ENCODE measurements around the gene SPATA13.

SPATA13 gene

DNA sequence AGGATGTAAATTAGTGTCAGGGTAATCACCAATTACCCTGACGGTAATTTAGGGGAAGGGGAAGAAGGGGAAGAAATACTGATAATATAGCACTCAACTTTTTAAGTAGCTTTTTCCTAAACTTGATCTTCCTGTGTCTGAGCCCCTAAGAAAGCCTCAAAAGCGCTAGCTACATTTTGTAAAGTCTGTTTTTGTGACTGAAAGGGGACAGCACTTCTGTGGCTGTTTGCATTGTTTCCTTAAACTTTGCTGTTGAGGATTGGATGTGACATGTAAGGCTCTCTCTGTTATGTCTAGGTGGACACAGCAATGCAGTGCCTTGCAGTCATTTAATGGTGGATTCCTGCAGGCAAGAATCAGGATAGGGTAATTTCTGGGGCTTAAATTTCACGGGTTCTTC, 42.8 kb downstream of the SPATA13 start:
- TF ChIP-seq, protein P1, sequence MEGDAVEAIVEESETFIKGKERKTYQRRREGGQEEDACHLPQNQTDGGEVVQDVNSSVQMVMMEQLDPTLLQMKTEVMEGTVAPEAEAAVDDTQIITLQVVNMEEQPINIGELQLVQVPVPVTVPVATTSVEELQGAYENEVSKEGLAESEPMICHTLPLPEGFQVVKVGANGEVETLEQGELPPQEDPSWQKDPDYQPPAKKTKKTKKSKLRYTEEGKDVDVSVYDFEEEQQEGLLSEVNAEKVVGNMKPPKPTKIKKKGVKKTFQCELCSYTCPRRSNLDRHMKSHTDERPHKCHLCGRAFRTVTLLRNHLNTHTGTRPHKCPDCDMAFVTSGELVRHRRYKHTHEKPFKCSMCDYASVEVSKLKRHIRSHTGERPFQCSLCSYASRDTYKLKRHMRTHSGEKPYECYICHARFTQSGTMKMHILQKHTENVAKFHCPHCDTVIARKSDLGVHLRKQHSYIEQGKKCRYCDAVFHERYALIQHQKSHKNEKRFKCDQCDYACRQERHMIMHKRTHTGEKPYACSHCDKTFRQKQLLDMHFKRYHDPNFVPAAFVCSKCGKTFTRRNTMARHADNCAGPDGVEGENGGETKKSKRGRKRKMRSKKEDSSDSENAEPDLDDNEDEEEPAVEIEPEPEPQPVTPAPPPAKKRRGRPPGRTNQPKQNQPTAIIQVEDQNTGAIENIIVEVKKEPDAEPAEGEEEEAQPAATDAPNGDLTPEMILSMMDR (conservative IDR thresholded peaks at IDR 0.05), result no peak
- peak overlapping the region; percentile 86 for H3K27ac ChIP-seq

DNA sequence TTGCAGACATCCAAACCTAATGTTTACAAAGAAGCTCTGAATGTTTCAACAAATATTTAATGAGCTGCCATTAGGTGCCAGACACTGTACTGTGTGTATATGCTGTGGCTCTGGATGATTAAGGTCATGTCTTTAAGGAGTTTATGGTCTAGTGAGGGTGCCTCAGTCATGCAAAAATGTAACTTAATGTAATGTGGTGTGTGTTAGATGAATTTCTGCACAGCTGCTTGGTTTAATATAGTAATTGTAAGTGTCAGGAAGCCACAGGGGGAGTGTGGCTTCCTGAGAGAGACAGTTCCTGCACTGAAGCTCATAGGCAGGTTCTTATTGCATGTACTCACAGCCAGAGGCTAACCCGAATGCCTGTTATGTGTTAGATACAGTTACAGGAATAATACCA, 43.3 kb downstream of the SPATA13 start:
- TF ChIP-seq, protein P1 (conservative IDR thresholded peaks at IDR 0.05), result no peak
- H3K27ac ChIP-seq, result peak overlapping the region; percentile 86

DNA sequence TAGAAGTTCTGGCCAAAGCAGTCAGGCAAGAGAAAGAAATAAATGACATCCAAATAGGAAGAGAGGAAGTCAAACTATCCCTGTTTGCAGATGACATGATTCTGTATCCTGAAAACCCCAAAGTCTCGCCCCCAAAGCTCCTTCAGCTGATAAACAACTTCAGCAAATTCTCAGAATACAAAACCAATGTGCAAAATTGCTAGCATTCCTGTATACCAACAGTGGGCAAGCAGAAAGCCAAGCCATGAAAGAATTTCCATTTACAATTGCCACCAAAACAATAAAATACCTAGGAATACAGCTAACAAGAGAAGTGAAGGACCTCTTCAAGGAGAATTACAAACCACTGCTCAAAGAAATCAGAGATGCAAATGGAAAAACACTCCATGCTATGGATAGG, 44.6 kb downstream of the SPATA13 start:
- H3K27ac ChIP-seq, result peak overlapping the region; percentile 86

DNA sequence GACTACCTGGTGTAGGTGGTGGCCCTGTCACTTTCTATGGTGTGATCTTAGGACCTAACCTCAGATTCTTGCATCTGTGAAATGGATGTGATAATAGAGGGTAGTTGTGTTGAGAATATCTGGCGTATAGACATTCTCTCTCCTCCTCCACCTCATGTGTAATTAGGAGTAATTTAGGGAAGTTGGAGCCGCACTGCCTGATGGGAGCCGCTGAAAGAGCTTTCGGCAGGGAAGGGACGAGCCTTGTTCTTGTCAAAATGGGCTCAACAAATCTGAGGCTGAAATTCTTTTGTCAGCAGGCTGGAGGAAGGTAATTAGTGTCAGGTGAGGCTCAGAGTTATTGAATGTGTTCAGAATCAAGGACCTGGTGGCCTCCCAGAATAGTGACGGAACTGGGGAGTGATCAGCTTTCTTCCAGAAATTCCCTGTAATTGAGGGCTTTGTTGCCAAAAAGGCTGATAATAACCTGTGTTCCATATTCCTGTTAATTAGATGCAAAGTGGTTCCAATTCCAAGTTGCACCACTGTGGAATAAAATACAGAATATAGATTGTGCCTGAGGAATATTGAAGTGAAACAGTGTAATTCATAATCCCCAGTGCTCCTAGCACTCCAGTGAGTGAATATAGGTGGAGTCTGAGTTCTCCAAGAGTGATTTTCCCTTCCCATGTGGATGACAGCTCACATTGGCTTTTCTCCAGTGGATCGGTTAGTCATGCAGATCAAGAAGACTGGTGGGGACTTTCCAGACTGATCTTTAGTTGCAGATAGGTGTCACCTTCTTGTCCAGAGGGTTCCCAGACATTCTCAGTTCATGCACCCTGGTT, 47.5 kb downstream of the SPATA13 start:
- H3K27ac ChIP-seq, result peak overlapping the region; percentile 10; the same call in 1 of the 2 replicates
- TF ChIP-seq, protein P1 (conservative IDR thresholded peaks at IDR 0.05), result no peak

DNA sequence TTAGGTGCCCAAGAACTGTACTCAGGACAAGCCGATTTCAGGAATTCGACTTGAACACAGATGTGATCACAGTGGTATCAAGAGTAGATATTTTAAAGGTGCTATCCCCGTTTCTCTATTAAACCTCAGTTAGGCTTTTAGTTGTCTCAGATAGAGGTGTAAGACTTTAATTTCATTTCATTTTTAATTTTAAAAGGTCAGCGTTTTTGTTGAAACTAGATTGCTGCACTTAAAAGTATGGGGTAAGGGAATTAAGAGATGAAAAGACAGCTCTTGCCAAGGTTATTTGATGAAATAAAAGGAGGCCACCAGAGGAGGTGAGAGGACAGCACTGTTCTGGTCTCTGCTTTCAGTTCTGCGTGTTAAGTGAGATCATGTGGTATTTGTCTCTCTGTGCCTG, 48.6 kb downstream of the SPATA13 start:
- no peak overlapping the region for H3K27ac ChIP-seq
- TF ChIP-seq, protein P1 (conservative IDR thresholded peaks at IDR 0.05), result no peak

DNA sequence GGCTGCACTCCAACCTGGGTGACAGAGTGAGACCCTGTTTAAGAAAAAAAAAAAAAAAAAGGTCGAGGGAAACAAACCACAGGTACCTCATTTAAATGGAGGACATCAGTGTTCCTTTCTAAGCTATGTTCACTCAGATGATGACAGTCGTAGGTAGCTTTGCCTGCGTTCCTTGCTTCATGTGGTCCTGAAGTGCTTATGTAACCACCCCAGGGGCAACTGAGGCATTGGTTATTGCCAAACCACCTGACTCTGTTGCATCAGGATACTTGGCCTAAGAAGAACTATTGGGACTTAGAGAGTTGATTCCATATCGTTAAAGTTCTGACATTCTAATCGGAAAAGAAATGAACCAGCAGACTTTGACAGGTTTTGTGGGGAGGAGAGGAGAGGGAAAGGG, 51.7 kb downstream of the SPATA13 start:
- H3K27ac ChIP-seq, result no peak overlapping the region

DNA sequence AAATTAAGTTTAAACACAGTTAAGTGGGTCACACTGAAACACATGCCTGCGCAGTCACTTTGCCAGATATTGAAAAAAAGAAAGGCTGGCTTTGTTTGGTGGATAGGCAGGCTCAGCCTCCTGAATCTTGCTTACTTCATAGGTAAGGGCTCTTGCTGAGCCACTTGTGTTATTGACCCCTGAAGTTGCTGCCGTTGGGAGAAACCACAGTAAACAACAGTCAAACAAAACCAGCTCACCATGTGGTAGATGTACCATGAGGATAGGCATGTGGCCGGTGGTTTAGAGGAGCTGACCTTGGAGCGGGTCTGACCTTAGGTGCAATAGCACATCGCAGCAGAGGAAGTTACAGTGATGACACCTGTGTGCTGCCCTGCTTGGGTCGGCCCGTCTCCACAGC, 52.2 kb downstream of the SPATA13 start:
- H3K27ac ChIP-seq, result no peak overlapping the region
- TF ChIP-seq, protein P1 (conservative IDR thresholded peaks at IDR 0.05), result no peak

More for the DNA sequence above, 51.7 kb downstream of the SPATA13 start:
- TF ChIP-seq, protein P1 (conservative IDR thresholded peaks at IDR 0.05), result no peak

DNA sequence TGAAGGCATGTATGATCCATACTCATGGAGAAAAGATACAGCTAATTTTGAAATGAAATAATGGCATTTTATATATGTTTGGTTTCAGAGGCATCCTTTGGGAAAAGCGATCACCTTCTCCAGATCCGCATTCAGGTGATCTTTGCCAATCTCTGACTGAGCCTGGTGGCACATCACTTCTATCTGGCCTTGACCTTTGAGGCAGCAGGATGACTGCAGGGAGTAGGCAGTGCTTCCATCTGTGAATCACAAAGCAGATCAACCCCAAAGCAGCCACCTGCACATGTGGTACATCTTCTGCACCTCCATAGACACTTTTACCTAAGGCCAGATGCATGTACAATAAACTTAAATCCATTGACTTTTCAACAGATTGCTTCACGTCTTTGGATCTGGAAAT, 53.4 kb downstream of the SPATA13 start:
- H3K27ac ChIP-seq, result no peak overlapping the region

More for the DNA sequence above, 53.4 kb downstream of the SPATA13 start:
- TF ChIP-seq, protein P1 (conservative IDR thresholded peaks at IDR 0.05), result no peak
